Measurements from ENCODE around the gene AQP2.

DNA sequence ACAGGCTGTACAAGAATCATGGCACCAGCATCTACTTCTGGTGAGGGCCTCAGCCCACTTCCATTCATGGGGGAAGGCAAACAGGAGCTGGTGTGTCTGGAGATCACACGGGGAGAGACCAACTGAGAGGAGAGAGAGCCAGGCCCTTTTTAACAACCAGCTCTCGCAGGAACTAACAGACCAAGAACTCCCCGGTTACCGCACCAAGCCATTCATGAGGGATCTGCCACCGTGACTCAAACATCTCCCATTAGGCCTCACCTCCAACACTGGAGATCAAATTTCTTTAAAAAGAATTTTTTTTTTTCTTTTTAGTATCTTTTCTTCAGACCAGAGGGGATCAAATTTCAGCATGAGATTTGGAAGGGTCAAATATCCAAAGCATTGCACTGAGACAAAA lies 16.7 kb upstream of the AQP2 start:
- TF ChIP-seq, protein P1, sequence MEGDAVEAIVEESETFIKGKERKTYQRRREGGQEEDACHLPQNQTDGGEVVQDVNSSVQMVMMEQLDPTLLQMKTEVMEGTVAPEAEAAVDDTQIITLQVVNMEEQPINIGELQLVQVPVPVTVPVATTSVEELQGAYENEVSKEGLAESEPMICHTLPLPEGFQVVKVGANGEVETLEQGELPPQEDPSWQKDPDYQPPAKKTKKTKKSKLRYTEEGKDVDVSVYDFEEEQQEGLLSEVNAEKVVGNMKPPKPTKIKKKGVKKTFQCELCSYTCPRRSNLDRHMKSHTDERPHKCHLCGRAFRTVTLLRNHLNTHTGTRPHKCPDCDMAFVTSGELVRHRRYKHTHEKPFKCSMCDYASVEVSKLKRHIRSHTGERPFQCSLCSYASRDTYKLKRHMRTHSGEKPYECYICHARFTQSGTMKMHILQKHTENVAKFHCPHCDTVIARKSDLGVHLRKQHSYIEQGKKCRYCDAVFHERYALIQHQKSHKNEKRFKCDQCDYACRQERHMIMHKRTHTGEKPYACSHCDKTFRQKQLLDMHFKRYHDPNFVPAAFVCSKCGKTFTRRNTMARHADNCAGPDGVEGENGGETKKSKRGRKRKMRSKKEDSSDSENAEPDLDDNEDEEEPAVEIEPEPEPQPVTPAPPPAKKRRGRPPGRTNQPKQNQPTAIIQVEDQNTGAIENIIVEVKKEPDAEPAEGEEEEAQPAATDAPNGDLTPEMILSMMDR (IDR thresholded peaks at IDR 0.05), result no peak
- no peak for TF ChIP-seq POLR2A (IDR thresholded peaks at IDR 0.05)

All from uterus (tissue), 2 donors.